Mesodermal cell (in vitro differentiated cells): ENCODE results near the gene AP3D1.
"Not testable (repeated sequence)": the region's sequence is repeated elsewhere in the genome, so short reads cannot be mapped to it uniquely, and the experiment has no call there.

Experiments
- H3K27ac ChIP-seq: 2 replicates; pipeline ENCODE4 v1.7.0; 2013; ENCODE audit warnings: mild to moderate bottlenecking, low read depth, low read length, moderate library complexity; ENCODE audit not compliant: severe bottlenecking
- H3K36me3 ChIP-seq: 2 replicates; pipeline ENCODE4 v1.7.1; 2013; ENCODE audit warnings: mild to moderate bottlenecking, low read length, moderate library complexity; ENCODE audit not compliant: control insufficient read depth, insufficient read depth
- H3K4me1 ChIP-seq: one replicate; pipeline ENCODE4 v1.7.1; 2013; ENCODE audit warnings: mild to moderate bottlenecking, low read length; ENCODE audit not compliant: insufficient read depth, control insufficient read depth, poor library complexity, severe bottlenecking
- H3K4me3 ChIP-seq: 2 replicates; pipeline ENCODE4 v1.7.0; 2013; ENCODE audit warnings: low read length, control low read depth, mild to moderate bottlenecking; ENCODE audit not compliant: insufficient read depth, poor library complexity, severe bottlenecking; ENCODE audit errors: extremely low read depth
- H3K9me3 ChIP-seq: 2 replicates; pipeline ENCODE4 v1.7.1; 2013; ENCODE audit warnings: mild to moderate bottlenecking, low read length, moderate library complexity; ENCODE audit not compliant: control insufficient read depth
- WGBS, 2 experiments: methylation state at CpG; one replicate each; pipeline ENCODE4 v1.1.5; 2013; ENCODE audit warnings: missing lambda C conversion rate in 2 of 2; ENCODE audit not compliant: insufficient coverage in 2 of 2; 5-methylcytosine and 5-hydroxymethylcytosine counted together

AP3D1 gene

GRCh38 chr19:2132731-2133490 lies 18.5 kb downstream of the AP3D1 start:
- no peak overlapping the region for H3K4me3 ChIP-seq
- no peaks in the 10 kb centered on the region for H3K4me1 ChIP-seq
- H3K9me3 ChIP-seq, result no peaks in the 10 kb centered on the region
- WGBS, 2 experiments, result 91 to 95% methylated on average over 14 to 17 of the region's 19 CpGs
- no peak overlapping the region for H3K27ac ChIP-seq
- H3K36me3 ChIP-seq, result peaks cover 78% of the 10 kb centered on the region

GRCh38 chr19:2132191-2132590 lies 19.2 kb downstream of the AP3D1 start:
- whole genome bisulfite sequencing, 2 experiments, result 97 to 98% methylated on average over 13 to 14 of the region's 14 CpGs

GRCh38 chr19:2131012-2131975 lies 20.1 kb downstream of the AP3D1 start:
- H3K9me3 ChIP-seq, H3K4me3 ChIP-seq, H3K4me1 ChIP-seq, H3K27ac ChIP-seq: not testable (repeated sequence)
- WGBS, 2 experiments, result 90 to 92% methylated on average over 38 to 59 of the region's 67 CpGs
- H3K36me3 ChIP-seq, result peaks cover 80% of the 10 kb centered on the region

More at GRCh38 chr19:2132191-2132590, 19.2 kb downstream of the AP3D1 start:
- no peaks in the 10 kb centered on the region for H3K9me3 ChIP-seq
- H3K36me3 ChIP-seq, result peaks cover 80% of the 10 kb centered on the region
- no peaks in the 10 kb centered on the region for H3K4me1 ChIP-seq
- no peak overlapping the region for H3K4me3 ChIP-seq
- H3K27ac ChIP-seq, result no peak overlapping the region

GRCh38 chr19:2129892-2130770 lies 21.2 kb downstream of the AP3D1 start:
- Histone ChIP-seq H3K4me1 (no peaks in the 10 kb centered on the region), H3K27ac (no peak overlapping the region), H3K9me3 (no peaks in the 10 kb centered on the region), H3K36me3 (peaks cover 79% of the 10 kb centered on the region), H3K4me3 (no peak overlapping the region)
- 95 to 99% methylated on average over 18 to 27 of the region's 28 CpGs for WGBS, 2 experiments

GRCh38 chr19:2129486-2129885 lies 21.9 kb downstream of the AP3D1 start:
- H3K9me3 ChIP-seq, result no peaks in the 10 kb centered on the region
- no peak overlapping the region for H3K4me3 ChIP-seq
- H3K4me1 ChIP-seq, result no peaks in the 10 kb centered on the region
- no peak overlapping the region for H3K27ac ChIP-seq
- H3K36me3 ChIP-seq, result peaks cover 84% of the 10 kb centered on the region
- WGBS, 2 experiments, result 95 to 97% methylated on average over 11 of the region's 11 CpGs

GRCh38 chr19:2129022-2129421 lies 22.3 kb downstream of the AP3D1 start:
- H3K4me3 ChIP-seq, result no peak overlapping the region
- H3K36me3 ChIP-seq, result peaks cover 86% of the 10 kb centered on the region
- 91 to 96% methylated on average over 15 to 18 of the region's 21 CpGs for WGBS, 2 experiments
- no peaks in the 10 kb centered on the region for H3K4me1 ChIP-seq
- H3K9me3 ChIP-seq, result no peaks in the 10 kb centered on the region
- no peak overlapping the region for H3K27ac ChIP-seq

GRCh38 chr19:2128252-2128651 lies 23.1 kb downstream of the AP3D1 start:
- not testable (repeated sequence) for H3K4me3 ChIP-seq, H3K27ac ChIP-seq, H3K4me1 ChIP-seq, H3K9me3 ChIP-seq
- 92 to 93% methylated on average over 4 to 14 of the region's 34 CpGs for WGBS, 2 experiments
- H3K36me3 ChIP-seq, result peaks cover 87% of the 10 kb centered on the region

GRCh38 chr19:2127758-2128157 lies 23.6 kb downstream of the AP3D1 start:
- no peaks in the 10 kb centered on the region for H3K9me3 ChIP-seq
- 84 to 88% methylated on average over 19 of the region's 19 CpGs for WGBS, 2 experiments
- H3K36me3 ChIP-seq, result peaks cover 87% of the 10 kb centered on the region
- H3K27ac ChIP-seq, result no peak overlapping the region
- H3K4me3 ChIP-seq, result no peak overlapping the region
- H3K4me1 ChIP-seq, result no peaks in the 10 kb centered on the region

- WGBS, 2 experiments, result 98 to 99% methylated on average over 20 to 21 of the region's 24 CpGs
- H3K4me3 ChIP-seq, result no peak overlapping the region
- no peaks in the 10 kb centered on the region for H3K9me3 ChIP-seq
- no peak overlapping the region for H3K27ac ChIP-seq
- no peaks in the 10 kb centered on the region for H3K4me1 ChIP-seq
- peaks cover 87% of the 10 kb centered on the region for H3K36me3 ChIP-seq
Observed at GRCh38 chr19:2126879-2127518, 24.4 kb downstream of the AP3D1 start.
